Loucy (cell line): ENCODE data around the gene KIF22.
A peak's percentile ranks its signal among the peaks of the same experiment; 100 is the strongest.

ENCODE experiments used
- H2AFZ ChIP-seq: fragments of 200-600 bp; sonication (generic); 2 replicates; pipeline ENCODE4 v1.6.0; 2016; ENCODE audit warnings: antibody characterized with exemption, mild to moderate bottlenecking, low read length, moderate library complexity
- H3F3A ChIP-seq: fragments of 200-600 bp; 2 replicates; pipeline ENCODE4 v1.6.0; 2016; ENCODE audit warnings: antibody characterized with exemption, low read depth, mild to moderate bottlenecking
- H3K27me3 ChIP-seq: fragments of 200-600 bp; sonication (generic); 2 replicates; pipeline ENCODE4 v1.6.1; 2014; ENCODE audit warnings: low read length, mild to moderate bottlenecking; ENCODE audit not compliant: insufficient read depth, poor library complexity, severe bottlenecking
- H3K36me3 ChIP-seq: fragments of 200-600 bp; sonication (generic); 2 replicates; pipeline ENCODE4 v1.6.1; 2016; ENCODE audit warnings: low read length; ENCODE audit not compliant: insufficient read depth
- H3K4me1 ChIP-seq: fragments of 200-600 bp; sonication (generic); 2 replicates; pipeline ENCODE4 v1.5.1; 2014; ENCODE audit warnings: low read length, mild to moderate bottlenecking; ENCODE audit not compliant: insufficient read depth, poor library complexity, severe bottlenecking
- H3K4me2 ChIP-seq: fragments of 200-600 bp; sonication (generic); 2 replicates; pipeline ENCODE4 v1.6.0; 2014; ENCODE audit warnings: antibody characterized with exemption, low read length, low read depth, mild to moderate bottlenecking; ENCODE audit not compliant: poor library complexity, severe bottlenecking
- H3K4me3 ChIP-seq: fragments of 200-600 bp; sonication (generic); 2 replicates; pipeline ENCODE4 v1.5.1; 2014; ENCODE audit warnings: low read length, mild to moderate bottlenecking, mixed read lengths; ENCODE audit not compliant: poor library complexity, severe bottlenecking
- H3K79me2 ChIP-seq: fragments of 200-600 bp; sonication (generic); 2 replicates; pipeline ENCODE4 v1.6.1; 2014; ENCODE audit warnings: low read length; ENCODE audit not compliant: insufficient read depth
- H3K9ac ChIP-seq: fragments of 200-600 bp; sonication (generic); 2 replicates; pipeline ENCODE4 v1.6.0; 2014; ENCODE audit warnings: mild to moderate bottlenecking, low read depth, low read length, moderate library complexity; ENCODE audit not compliant: poor library complexity, severe bottlenecking
- H3K9me2 ChIP-seq: fragments of 200-600 bp; sonication (generic); replicated peaks from 2 replicates; pipeline ENCODE4 v1.6.1; 2016; ENCODE audit warnings: low read depth, low read length, mixed read lengths
- H3K9me3 ChIP-seq: fragments of 200-600 bp; sonication (generic); 2 replicates; pipeline ENCODE4 v1.6.1; 2014; ENCODE audit warnings: mild to moderate bottlenecking, antibody characterized with exemption, low read length, low read depth; ENCODE audit not compliant: insufficient read depth
- H4K20me1 ChIP-seq: fragments of 200-600 bp; sonication (generic); 2 replicates; pipeline ENCODE4 v1.6.0; 2014; ENCODE audit warnings: antibody characterized with exemption, low read length, mild to moderate bottlenecking; ENCODE audit not compliant: insufficient read depth, poor library complexity, severe bottlenecking
- CTCF ChIP-seq: fragments of 200-600 bp; sonication (generic); conservative IDR thresholded peaks from 2 replicates; pipeline ENCODE4 v1.5.1; 2014; ENCODE audit warnings: mild to moderate bottlenecking, antibody characterized with exemption, low read length
- EZH2phosphoT487 ChIP-seq: fragments of 200-600 bp; IDR thresholded peaks from 2 replicates; pipeline ENCODE4 v1.6.1; 2018; ENCODE audit warnings: antibody characterized with exemption, mild to moderate bottlenecking, moderate library complexity, borderline replicate concordance

KIF22 gene

GRCh38 chr16:29809031-29809747, 18.6 kb downstream of the KIF22 start:
- H3K27me3 ChIP-seq = no peaks in the 10 kb centered on the region
- H3K4me1 ChIP-seq = peaks cover 42% of the 10 kb centered on the region
- peak overlapping the region; percentile 89 for H3K9ac ChIP-seq
- H2AFZ ChIP-seq = no peak overlapping the region
- no peaks in the 10 kb centered on the region for H3K9me2 ChIP-seq
- peaks cover 47% of the 10 kb centered on the region for H3K79me2 ChIP-seq
- H3K36me3 ChIP-seq = peaks cover 35% of the 10 kb centered on the region
- H3K4me3 ChIP-seq = peak overlapping the region; percentile 97
- no peak for TF ChIP-seq CTCF
- no peaks in the 10 kb centered on the region for H3K9me3 ChIP-seq
- peaks cover 35% of the 10 kb centered on the region for H4K20me1 ChIP-seq
- H3F3A ChIP-seq = peaks cover 7% of the 10 kb centered on the region
- peak overlapping the region; percentile 97 for H3K4me2 ChIP-seq

- H3K79me2 ChIP-seq = peaks cover 50% of the 10 kb centered on the region
- peaks cover 43% of the 10 kb centered on the region for H3K4me1 ChIP-seq
- H3K36me3 ChIP-seq = peaks cover 33% of the 10 kb centered on the region
- peak overlapping the region; percentile 89 for H3K9ac ChIP-seq
- peak overlapping the region; percentile 97 for H3K4me2 ChIP-seq
- no peaks in the 10 kb centered on the region for H3K9me3 ChIP-seq
- TF ChIP-seq EZH2phosphoT487 (no peak), CTCF (no peak)
- H3K9me2 ChIP-seq = no peaks in the 10 kb centered on the region
- peaks cover 35% of the 10 kb centered on the region for H4K20me1 ChIP-seq
- peaks cover 9% of the 10 kb centered on the region; the same call in 1 of the 2 replicates for H3F3A ChIP-seq
- no peak overlapping the region for H2AFZ ChIP-seq
- H3K4me3 ChIP-seq = peak overlapping the region; percentile 97
- H3K27me3 ChIP-seq = no peaks in the 10 kb centered on the region
Measured at GRCh38 chr16:29809850-29810698, 19.5 kb downstream of the KIF22 start.

- no peak overlapping the region for H3K9ac ChIP-seq
Measured at GRCh38 chr16:29810699-29811169, 20.2 kb downstream of the KIF22 start.

More at GRCh38 chr16:29810699-29811169, 20.2 kb downstream of the KIF22 start:
- no peaks in the 10 kb centered on the region for H3K9me2 ChIP-seq
- H3F3A ChIP-seq = peaks cover 10% of the 10 kb centered on the region; the same call in 1 of the 2 replicates
- peak overlapping the region; percentile 97 for H3K4me2 ChIP-seq
- H2AFZ ChIP-seq = no peak overlapping the region
- H4K20me1 ChIP-seq = peaks cover 35% of the 10 kb centered on the region
- H3K4me1 ChIP-seq = peaks cover 47% of the 10 kb centered on the region
- no peaks in the 10 kb centered on the region for H3K27me3 ChIP-seq
- peaks cover 33% of the 10 kb centered on the region for H3K36me3 ChIP-seq
- peaks cover 53% of the 10 kb centered on the region for H3K79me2 ChIP-seq
- H3K9me3 ChIP-seq = no peaks in the 10 kb centered on the region
- no peak overlapping the region for H3K4me3 ChIP-seq
- TF ChIP-seq EZH2phosphoT487 (no peak), CTCF (no peak)
